HCT116 (cell line): ENCODE measurements around the gene WDR37. TPM values are rescaled to one million over a fixed set of nuclear protein-coding genes. Genes with fewer than 3 reads are reported as not detected.

ENCODE experiments used
- ATAC-seq: fragments of 200-7000 bp; cut with Tn5 transposase; 2 replicates; pipeline ENCODE4 v1.9.1; 2020; ENCODE audit warnings: mild to moderate bottlenecking, moderate library complexity
- BruUV-seq: library from RNA; stranded (reverse); fragments of 400-500 nt; replicated peaks from 2 replicates; lab custom pipeline; 2021; lab: Mats Ljungman, UMichigan
- CTCF ChIA-PET: fragments of 300-600 bp; sonication (Branson Sonifier 250); formaldehyde crosslinking; loops from one replicate; lab custom pipeline; 2021; ENCODE audit warnings: antibody characterized with exemption; lab: Charles Lee
- POLR2A ChIA-PET: fragments of 300-600, 350-600 bp; sonication (Branson Sonifier 250); formaldehyde crosslinking; loops from one replicate; lab custom pipeline; 2021; ENCODE audit warnings: antibody characterized with exemption; lab: Charles Lee
- RAD21 ChIA-PET, 2 experiments: fragments of 300-600 bp; sonication (Branson Sonifier 250); formaldehyde crosslinking; loops; one replicate each; lab custom pipeline; 2023; ENCODE audit warnings: low total read pairs in 2 of 2; ENCODE audit not compliant: uncharacterized antibody in 2 of 2, unreplicated experiment in 2 of 2, low non-redundant PET in 1 of 2; lab: Charles Lee
- DNase-seq: peaks from one replicate; pipeline ENCODE4 v3.0.0-alpha.2; 2010; ENCODE audit warnings: low read depth, low spot score
- H2AFZ ChIP-seq: fragments of 200-600 bp; shearing (Covaris generic), sonication (generic); 2 replicates; pipeline ENCODE4 v1.6.1; 2017; ENCODE audit warnings: low read depth, mixed run types, mixed read lengths, antibody characterized with exemption, low read length; ENCODE audit not compliant: poor library complexity, severe bottlenecking
- H3K27ac ChIP-seq: 2 replicates; pipeline ENCODE4 v1.5.1; 2012; ENCODE audit warnings: low read depth, low read length
- H3K27me3 ChIP-seq: fragments of 200-600 bp; sonication (generic); 2 replicates; pipeline ENCODE4 v1.6.1; 2016; ENCODE audit warnings: mixed run types, low read length, mixed read lengths; ENCODE audit not compliant: insufficient read depth
- H3K36me3 ChIP-seq, 2 experiments: fragments of 200-500 bp in 1 of 2; fragments of 200-600 bp in 1 of 2; sonication (Bioruptor generic) in 1 of 2; sonication (generic) in 1 of 2; 2 replicates each; pipeline versions ENCODE4 v1.5.1 to v1.6.1; 2014 to 2016; ENCODE audit warnings: low read length in 2 of 2, inconsistent platforms in 1 of 2, mixed read lengths in 1 of 2, mixed run types in 1 of 2; ENCODE audit not compliant: insufficient read depth in 2 of 2, control insufficient read depth in 1 of 2
- H3K4me1 ChIP-seq, 2 experiments: fragments of 200-600 bp in 1 of 2; sonication (generic) in 1 of 2; 2 replicates each; pipeline versions ENCODE4 v1.5.1 to v1.6.1; 2012 to 2017; ENCODE audit warnings: low read length in 2 of 2, inconsistent platforms in 1 of 2, mild to moderate bottlenecking in 1 of 2, mixed read lengths in 1 of 2, mixed run types in 1 of 2, moderate library complexity in 1 of 2; ENCODE audit not compliant: insufficient read depth in 2 of 2, control insufficient read depth in 1 of 2
- H3K4me2 ChIP-seq: fragments of 200-600 bp; sonication (generic); 2 replicates; pipeline ENCODE4 v1.6.1; 2017; ENCODE audit warnings: mixed run types, low read length, mixed read lengths
- H3K4me3 ChIP-seq, 2 experiments: fragments of 200-600 bp in 1 of 2; sonication (generic) in 1 of 2; replicated peaks in 1 of 2; 2 replicates each; pipeline ENCODE4 v1.5.1; 2011 to 2016; ENCODE audit warnings: low read length in 2 of 2, control low read depth in 1 of 2, low read depth in 1 of 2, mild to moderate bottlenecking in 1 of 2, mixed read lengths in 1 of 2, mixed run types in 1 of 2
- H3K79me2 ChIP-seq: fragments of 200-600 bp; sonication (generic); 2 replicates; pipeline ENCODE4 v1.6.1; 2017; ENCODE audit warnings: mild to moderate bottlenecking, mixed run types, low read length, moderate library complexity, mixed read lengths; ENCODE audit not compliant: insufficient read depth
- H3K9ac ChIP-seq: fragments of 200-600 bp; sonication (generic); 2 replicates; pipeline ENCODE4 v1.6.1; 2016; ENCODE audit warnings: low read length, mixed read lengths
- H3K9me2 ChIP-seq: fragments of 200-600 bp; sonication (generic), shearing (Covaris generic); 2 replicates; pipeline ENCODE4 v1.6.1; 2017; ENCODE audit warnings: mixed run types, mild to moderate bottlenecking, moderate library complexity; ENCODE audit not compliant: insufficient read depth
- H3K9me3 ChIP-seq, 2 experiments: fragments of 200-500 bp in 1 of 2; fragments of 200-600 bp in 1 of 2; sonication (Bioruptor generic) in 1 of 2; sonication (generic) in 1 of 2; 2 replicates each; pipeline ENCODE4 v1.6.1; 2014 to 2017; ENCODE audit warnings: low read length in 2 of 2, mixed read lengths in 2 of 2, inconsistent platforms in 1 of 2, low read depth in 1 of 2, mild to moderate bottlenecking in 1 of 2, mixed run types in 1 of 2, moderate library complexity in 1 of 2; ENCODE audit not compliant: control insufficient read depth in 1 of 2, insufficient read depth in 1 of 2
- H4K20me1 ChIP-seq: fragments of 200-600 bp; sonication (generic), shearing (Covaris generic); 2 replicates; pipeline ENCODE4 v1.6.1; 2017; ENCODE audit warnings: mixed run types, mild to moderate bottlenecking, moderate library complexity; ENCODE audit not compliant: insufficient read depth
- CBX3 ChIP-seq: IDR thresholded peaks from 2 replicates; pipeline ENCODE4 v1.6.1; 2012; ENCODE audit warnings: low read depth
- CEBPB ChIP-seq: IDR thresholded peaks from 2 replicates; pipeline ENCODE4 v1.6.1; 2012; ENCODE audit warnings: low read depth
- EGR1 ChIP-seq: IDR thresholded peaks from 2 replicates; pipeline ENCODE4 v1.6.1; 2012; ENCODE audit warnings: low read depth
- ELF1 ChIP-seq: IDR thresholded peaks from 2 replicates; pipeline ENCODE4 v1.6.1; 2012; ENCODE audit warnings: low read depth, borderline replicate concordance
- EZH2 ChIP-seq: fragments of 200-600 bp; sonication (generic); IDR thresholded peaks from 2 replicates; pipeline ENCODE4 v1.6.1; 2017; ENCODE audit warnings: antibody characterized with exemption, mixed run types
- EZH2phosphoT487 ChIP-seq: fragments of 200-600 bp; IDR thresholded peaks from 2 replicates; pipeline ENCODE4 v1.6.1; 2018; ENCODE audit warnings: antibody characterized with exemption, borderline replicate concordance
- JUND ChIP-seq: IDR thresholded peaks from 2 replicates; pipeline ENCODE4 v1.6.1; 2012
- POLR2AphosphoS5 ChIP-seq: IDR thresholded peaks from 2 replicates; pipeline ENCODE4 v1.6.1; 2011; ENCODE audit warnings: mild to moderate bottlenecking, low read depth, low read length, moderate library complexity
- RAD21 ChIP-seq: IDR thresholded peaks from 2 replicates; pipeline ENCODE4 v1.6.1; 2012; ENCODE audit warnings: low read depth, mild to moderate bottlenecking
- SIN3A ChIP-seq: IDR thresholded peaks from 2 replicates; pipeline ENCODE4 v1.6.1; 2012; ENCODE audit warnings: low read depth
- SP1 ChIP-seq: IDR thresholded peaks from 2 replicates; pipeline ENCODE4 v1.6.1; 2012; ENCODE audit warnings: low read depth
- SRF ChIP-seq: IDR thresholded peaks from 2 replicates; pipeline ENCODE4 v1.6.1; 2012; ENCODE audit warnings: low read depth
- TCF7L2 ChIP-seq: IDR thresholded peaks from 2 replicates; pipeline ENCODE4 v1.7.0; 2011; ENCODE audit warnings: borderline replicate concordance, inconsistent platforms; ENCODE audit not compliant: insufficient read depth, insufficient read length; ENCODE audit errors: extremely low read depth
- YY1 ChIP-seq: IDR thresholded peaks from 2 replicates; pipeline ENCODE4 v1.6.1; 2011; ENCODE audit warnings: low read length, low read depth, moderate library complexity, mild to moderate bottlenecking; ENCODE audit not compliant: insufficient replicate concordance; ENCODE audit errors: extremely low read depth
- ZFX ChIP-seq: fragments of 450-650 bp; IDR thresholded peaks from 2 replicates; pipeline ENCODE4 v1.6.1; 2017
- intact Hi-C: fragments of 100-400 bp; cut with micrococcal nuclease; formaldehyde crosslinking; loops from 2 replicates; pipeline ENCODE4 v1.10.0; 2022
- total RNA-seq: library from RNA; stranded (reverse); gene quantifications from one replicate; pipeline ENCODE4 v1.2.1, GENCODE V29; 2021; ENCODE audit not compliant: unreplicated experiment
- TF ChIP-seq, protein P1 (sequence below): IDR thresholded peaks from 2 replicates; pipeline ENCODE4 v1.6.1; 2012
- TF ChIP-seq, protein P2 (sequence below): IDR thresholded peaks from 2 replicates; pipeline ENCODE4 v1.6.1; 2011; ENCODE audit warnings: mild to moderate bottlenecking, low read length, moderate library complexity; ENCODE audit not compliant: insufficient replicate concordance; ENCODE audit errors: extremely low read depth
- TF ChIP-seq, protein P3 (sequence below): IDR thresholded peaks from 2 replicates; pipeline ENCODE4 v1.6.1; 2012
- TF ChIP-seq, protein P4 (sequence below): IDR thresholded peaks from 2 replicates; pipeline ENCODE4 v1.6.1; 2012; ENCODE audit warnings: low read depth
- TF ChIP-seq, protein P5 (sequence below), 3 experiments: fragments of 200-600 bp in 1 of 3; sonication (generic) in 1 of 3; IDR thresholded peaks in 2 of 3; conservative IDR thresholded peaks in 1 of 3; 2 replicates each; pipeline ENCODE4 v1.5.1; 2012 to 2017; ENCODE audit warnings: low read depth in 2 of 3, low read length in 2 of 3, antibody characterized with exemption in 1 of 3, borderline replicate concordance in 1 of 3, control low read depth in 1 of 3, mild to moderate bottlenecking in 1 of 3, mixed read lengths in 1 of 3, mixed run types in 1 of 3, moderate library complexity in 1 of 3; ENCODE audit not compliant: insufficient read depth in 1 of 3

WDR37 gene
- total RNA-seq, 1 experiment from 2014 or later: 9.1 TPM

DNA sequence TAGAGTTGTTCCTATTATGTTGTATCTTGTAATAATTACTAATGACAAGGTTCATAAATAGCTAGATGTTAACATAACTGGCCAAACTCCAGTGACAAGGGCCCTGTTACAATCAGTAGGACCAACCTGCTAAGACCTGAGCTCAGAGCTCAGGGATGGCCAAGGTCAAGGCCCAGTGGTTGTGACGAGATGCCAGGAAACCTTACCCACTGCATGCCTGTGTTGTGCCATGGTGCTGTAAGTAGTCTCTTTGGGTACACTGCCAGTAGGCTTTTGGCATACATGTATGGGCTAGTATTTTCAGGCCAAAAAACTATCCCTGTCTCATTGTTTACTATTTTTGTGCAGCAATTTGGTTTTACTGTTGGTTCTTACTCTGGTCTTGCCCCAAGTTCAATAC, 22.6 kb upstream of the WDR37 start:
- BruUV-seq: no TSS peak
- no peak overlapping the region for H2AFZ ChIP-seq
- no peak overlapping the region for H3K27ac ChIP-seq
- no peaks in the 10 kb centered on the region for H4K20me1 ChIP-seq
- 0 out of 4 replicates have a peak, but pooled peaks cover 0 to 3% of the 10 kb centered on the region in 2 experiments for H3K36me3 ChIP-seq
- intact Hi-C loops: no loop called here
- ChIA-PET POLR2A (interaction anchor here (2.1 kb wide), 1 partner anchor 15 kb away, joined by 6 read pairs; the partner anchor contains the start of gene IDI1), CTCF (no interaction called here), RAD21 (no interaction called here)
- 0 out of 4 replicates have a peak, but pooled peaks cover 0 to 3% of the 10 kb centered on the region in 2 experiments for H3K4me1 ChIP-seq
- no peaks in the 10 kb centered on the region for H3K9me2 ChIP-seq
- no peak for ATAC-seq
- no peak for DNase-seq
- TF ChIP-seq, protein P1, sequence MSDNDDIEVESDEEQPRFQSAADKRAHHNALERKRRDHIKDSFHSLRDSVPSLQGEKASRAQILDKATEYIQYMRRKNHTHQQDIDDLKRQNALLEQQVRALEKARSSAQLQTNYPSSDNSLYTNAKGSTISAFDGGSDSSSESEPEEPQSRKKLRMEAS: no peak
- TF ChIP-seq SIN3A (no peak), EGR1 (no peak), POLR2AphosphoS5 (no peak), YY1 (no peak), CEBPB (no peak), ZFX (no peak), JUND (no peak), SP1 (no peak), ELF1 (no peak), TCF7L2 (no peak), EZH2phosphoT487 (no peak), SRF (no peak), EZH2 (no peak), CBX3 (no peak), RAD21 (no peak)
- TF ChIP-seq, protein P2, sequence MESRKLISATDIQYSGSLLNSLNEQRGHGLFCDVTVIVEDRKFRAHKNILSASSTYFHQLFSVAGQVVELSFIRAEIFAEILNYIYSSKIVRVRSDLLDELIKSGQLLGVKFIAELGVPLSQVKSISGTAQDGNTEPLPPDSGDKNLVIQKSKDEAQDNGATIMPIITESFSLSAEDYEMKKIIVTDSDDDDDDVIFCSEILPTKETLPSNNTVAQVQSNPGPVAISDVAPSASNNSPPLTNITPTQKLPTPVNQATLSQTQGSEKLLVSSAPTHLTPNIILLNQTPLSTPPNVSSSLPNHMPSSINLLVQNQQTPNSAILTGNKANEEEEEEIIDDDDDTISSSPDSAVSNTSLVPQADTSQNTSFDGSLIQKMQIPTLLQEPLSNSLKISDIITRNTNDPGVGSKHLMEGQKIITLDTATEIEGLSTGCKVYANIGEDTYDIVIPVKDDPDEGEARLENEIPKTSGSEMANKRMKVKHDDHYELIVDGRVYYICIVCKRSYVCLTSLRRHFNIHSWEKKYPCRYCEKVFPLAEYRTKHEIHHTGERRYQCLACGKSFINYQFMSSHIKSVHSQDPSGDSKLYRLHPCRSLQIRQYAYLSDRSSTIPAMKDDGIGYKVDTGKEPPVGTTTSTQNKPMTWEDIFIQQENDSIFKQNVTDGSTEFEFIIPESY: no peak
- TF ChIP-seq, protein P3, sequence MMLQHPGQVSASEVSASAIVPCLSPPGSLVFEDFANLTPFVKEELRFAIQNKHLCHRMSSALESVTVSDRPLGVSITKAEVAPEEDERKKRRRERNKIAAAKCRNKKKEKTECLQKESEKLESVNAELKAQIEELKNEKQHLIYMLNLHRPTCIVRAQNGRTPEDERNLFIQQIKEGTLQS: no peak
- TF ChIP-seq, protein P4, sequence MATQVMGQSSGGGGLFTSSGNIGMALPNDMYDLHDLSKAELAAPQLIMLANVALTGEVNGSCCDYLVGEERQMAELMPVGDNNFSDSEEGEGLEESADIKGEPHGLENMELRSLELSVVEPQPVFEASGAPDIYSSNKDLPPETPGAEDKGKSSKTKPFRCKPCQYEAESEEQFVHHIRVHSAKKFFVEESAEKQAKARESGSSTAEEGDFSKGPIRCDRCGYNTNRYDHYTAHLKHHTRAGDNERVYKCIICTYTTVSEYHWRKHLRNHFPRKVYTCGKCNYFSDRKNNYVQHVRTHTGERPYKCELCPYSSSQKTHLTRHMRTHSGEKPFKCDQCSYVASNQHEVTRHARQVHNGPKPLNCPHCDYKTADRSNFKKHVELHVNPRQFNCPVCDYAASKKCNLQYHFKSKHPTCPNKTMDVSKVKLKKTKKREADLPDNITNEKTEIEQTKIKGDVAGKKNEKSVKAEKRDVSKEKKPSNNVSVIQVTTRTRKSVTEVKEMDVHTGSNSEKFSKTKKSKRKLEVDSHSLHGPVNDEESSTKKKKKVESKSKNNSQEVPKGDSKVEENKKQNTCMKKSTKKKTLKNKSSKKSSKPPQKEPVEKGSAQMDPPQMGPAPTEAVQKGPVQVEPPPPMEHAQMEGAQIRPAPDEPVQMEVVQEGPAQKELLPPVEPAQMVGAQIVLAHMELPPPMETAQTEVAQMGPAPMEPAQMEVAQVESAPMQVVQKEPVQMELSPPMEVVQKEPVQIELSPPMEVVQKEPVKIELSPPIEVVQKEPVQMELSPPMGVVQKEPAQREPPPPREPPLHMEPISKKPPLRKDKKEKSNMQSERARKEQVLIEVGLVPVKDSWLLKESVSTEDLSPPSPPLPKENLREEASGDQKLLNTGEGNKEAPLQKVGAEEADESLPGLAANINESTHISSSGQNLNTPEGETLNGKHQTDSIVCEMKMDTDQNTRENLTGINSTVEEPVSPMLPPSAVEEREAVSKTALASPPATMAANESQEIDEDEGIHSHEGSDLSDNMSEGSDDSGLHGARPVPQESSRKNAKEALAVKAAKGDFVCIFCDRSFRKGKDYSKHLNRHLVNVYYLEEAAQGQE: no peak
- TF ChIP-seq, protein P5, sequence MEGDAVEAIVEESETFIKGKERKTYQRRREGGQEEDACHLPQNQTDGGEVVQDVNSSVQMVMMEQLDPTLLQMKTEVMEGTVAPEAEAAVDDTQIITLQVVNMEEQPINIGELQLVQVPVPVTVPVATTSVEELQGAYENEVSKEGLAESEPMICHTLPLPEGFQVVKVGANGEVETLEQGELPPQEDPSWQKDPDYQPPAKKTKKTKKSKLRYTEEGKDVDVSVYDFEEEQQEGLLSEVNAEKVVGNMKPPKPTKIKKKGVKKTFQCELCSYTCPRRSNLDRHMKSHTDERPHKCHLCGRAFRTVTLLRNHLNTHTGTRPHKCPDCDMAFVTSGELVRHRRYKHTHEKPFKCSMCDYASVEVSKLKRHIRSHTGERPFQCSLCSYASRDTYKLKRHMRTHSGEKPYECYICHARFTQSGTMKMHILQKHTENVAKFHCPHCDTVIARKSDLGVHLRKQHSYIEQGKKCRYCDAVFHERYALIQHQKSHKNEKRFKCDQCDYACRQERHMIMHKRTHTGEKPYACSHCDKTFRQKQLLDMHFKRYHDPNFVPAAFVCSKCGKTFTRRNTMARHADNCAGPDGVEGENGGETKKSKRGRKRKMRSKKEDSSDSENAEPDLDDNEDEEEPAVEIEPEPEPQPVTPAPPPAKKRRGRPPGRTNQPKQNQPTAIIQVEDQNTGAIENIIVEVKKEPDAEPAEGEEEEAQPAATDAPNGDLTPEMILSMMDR (IDR thresholded peaks at IDR 0.05 in 2 of 3, conservative IDR thresholded peaks at IDR 0.05 in 1 of 3; ENCODE audit: borderline replicate concordance in 1 of 3, insufficient read depth in 1 of 3, low read depth in 2 of 3, low read length in 2 of 3): no peak
- H3K27me3 ChIP-seq: no peaks in the 10 kb centered on the region
- no peaks in the 10 kb centered on the region for H3K9me3 ChIP-seq
- no peak overlapping the region for H3K4me3 ChIP-seq
- H3K9ac ChIP-seq: no peak overlapping the region
- H3K4me2 ChIP-seq: no peak overlapping the region
- H3K79me2 ChIP-seq: no peaks in the 10 kb centered on the region
